Astrocyte of the spinal cord (primary cell): ENCODE results near the gene MAMSTR.

Experiments
- DNase-seq: peaks from one replicate; pipeline ENCODE4 v3.0.0; 2011; ENCODE audit warnings: low read depth, low spot score
- H3K4me3 ChIP-seq: 2 replicates; pipeline ENCODE4 v1.5.1; 2011; ENCODE audit warnings: low read depth, mild to moderate bottlenecking, low read length, moderate library complexity
- in situ Hi-C: cut with HindIII; loops from 2 replicates; pipeline ENCODE4 v1.10.0; 2017; ENCODE audit warnings: low sequenced_read_pairs
- TF ChIP-seq, protein P1 (sequence below): IDR thresholded peaks from 2 replicates; pipeline ENCODE4 v1.5.1; 2012; ENCODE audit warnings: low read depth, mild to moderate bottlenecking, low read length, inconsistent platforms

MAMSTR gene

DNA sequence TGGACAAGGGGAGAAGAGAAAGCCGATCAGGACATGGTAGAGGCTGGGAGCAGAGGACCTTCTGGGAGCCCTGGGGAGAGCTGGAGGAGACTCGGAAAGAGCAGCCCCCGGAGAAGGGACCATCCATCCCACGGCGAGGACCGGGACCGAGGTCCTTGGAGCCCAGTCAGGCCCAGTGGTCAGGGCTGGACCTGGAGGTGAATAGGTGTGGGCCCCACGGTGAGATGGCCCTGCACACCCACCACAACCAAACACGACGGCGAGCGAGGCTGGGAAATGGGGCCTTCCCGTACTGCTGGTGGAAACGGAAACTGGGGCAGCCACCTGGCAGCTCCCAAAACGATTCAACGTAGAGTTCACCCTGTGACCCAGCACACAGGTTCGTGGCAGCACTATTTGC is 43.0 kb downstream of the MAMSTR start:
- DNase-seq, result no peak
- TF ChIP-seq, protein P1, sequence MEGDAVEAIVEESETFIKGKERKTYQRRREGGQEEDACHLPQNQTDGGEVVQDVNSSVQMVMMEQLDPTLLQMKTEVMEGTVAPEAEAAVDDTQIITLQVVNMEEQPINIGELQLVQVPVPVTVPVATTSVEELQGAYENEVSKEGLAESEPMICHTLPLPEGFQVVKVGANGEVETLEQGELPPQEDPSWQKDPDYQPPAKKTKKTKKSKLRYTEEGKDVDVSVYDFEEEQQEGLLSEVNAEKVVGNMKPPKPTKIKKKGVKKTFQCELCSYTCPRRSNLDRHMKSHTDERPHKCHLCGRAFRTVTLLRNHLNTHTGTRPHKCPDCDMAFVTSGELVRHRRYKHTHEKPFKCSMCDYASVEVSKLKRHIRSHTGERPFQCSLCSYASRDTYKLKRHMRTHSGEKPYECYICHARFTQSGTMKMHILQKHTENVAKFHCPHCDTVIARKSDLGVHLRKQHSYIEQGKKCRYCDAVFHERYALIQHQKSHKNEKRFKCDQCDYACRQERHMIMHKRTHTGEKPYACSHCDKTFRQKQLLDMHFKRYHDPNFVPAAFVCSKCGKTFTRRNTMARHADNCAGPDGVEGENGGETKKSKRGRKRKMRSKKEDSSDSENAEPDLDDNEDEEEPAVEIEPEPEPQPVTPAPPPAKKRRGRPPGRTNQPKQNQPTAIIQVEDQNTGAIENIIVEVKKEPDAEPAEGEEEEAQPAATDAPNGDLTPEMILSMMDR, result no peak
- in situ Hi-C loops, result no loop called here
- H3K4me3 ChIP-seq, result no peak overlapping the region

DNA sequence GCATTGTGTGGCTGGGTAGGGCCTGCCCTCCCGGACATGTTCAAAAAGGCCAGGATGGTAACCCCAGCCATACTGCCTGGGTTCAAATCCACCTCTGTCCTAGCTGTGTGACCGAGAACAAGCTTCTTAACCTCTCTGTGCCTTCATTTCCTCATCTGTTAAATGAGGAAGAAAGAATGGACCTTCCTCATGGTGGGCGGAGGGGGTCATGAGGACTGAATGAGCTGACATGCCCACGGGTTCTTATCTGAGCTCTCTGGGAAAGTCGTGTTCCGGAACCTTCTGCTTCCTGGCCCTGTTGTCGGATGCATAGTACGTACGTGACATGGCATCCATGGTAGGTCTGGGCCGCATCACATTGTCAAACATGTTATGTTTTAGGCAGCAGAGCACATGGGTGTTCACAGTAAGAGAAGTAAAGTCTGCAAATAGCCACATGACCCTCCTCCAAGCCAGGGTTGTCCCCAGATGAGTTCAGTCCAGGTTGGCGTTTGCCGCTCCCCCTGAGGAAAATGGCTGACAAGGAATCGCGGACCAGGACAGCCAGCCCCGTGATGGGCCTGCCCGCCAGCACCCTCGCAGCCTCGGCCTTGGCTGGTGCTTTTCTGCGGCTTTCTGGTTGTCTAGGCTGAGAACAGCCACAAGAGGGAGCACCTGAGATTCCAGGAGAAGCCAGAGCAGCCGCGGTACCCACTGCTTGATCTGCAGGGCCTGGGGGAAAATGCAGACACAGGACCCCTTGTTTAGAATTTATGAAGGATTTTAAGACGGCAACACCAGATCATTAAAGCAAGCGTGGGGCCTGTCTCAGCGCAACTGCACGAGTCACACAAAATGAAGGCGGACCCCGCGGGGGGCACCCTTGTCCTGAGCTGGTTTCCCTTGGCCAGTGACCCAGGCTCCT is 44.4 kb downstream of the MAMSTR start:
- in situ Hi-C loops, result no loop called here
- peak; percentile 76 for DNase-seq
- H3K4me3 ChIP-seq, result no peak overlapping the region
- TF ChIP-seq, protein P1, result peak; percentile 94

DNA sequence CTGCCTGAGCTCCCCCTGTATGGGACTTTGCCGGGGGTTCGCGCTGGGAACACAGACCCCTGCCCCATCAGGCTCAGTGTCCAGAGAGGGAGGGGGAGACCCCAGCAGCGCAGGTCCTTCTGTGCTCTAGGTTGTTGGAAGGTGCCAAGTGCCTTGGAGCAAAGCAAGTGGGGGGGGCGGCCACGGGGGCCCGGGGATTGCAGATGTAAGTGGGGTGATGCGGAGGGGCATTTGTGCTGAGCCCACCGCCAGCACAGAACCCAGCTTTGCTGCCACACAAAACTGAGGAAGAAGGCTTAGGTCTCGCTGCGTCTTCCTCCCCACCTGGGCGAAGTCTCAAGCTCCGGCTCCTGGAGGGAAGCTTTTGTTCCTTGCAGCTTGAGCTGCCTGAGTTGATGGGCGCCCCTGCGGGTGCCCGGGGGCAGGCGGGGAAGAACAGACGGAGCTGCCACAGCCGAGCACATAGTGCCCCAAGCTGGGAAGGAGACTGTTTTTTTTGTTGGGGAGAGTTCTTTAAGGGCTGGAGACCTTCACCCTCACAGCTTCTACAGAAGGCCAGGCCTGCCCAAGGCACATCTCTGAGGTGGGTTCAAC is 45.2 kb downstream of the MAMSTR start:
- TF ChIP-seq, protein P1, result no peak
- DNase-seq, result no peak
- in situ Hi-C loops, result no loop called here
- H3K4me3 ChIP-seq, result no peak overlapping the region

DNA sequence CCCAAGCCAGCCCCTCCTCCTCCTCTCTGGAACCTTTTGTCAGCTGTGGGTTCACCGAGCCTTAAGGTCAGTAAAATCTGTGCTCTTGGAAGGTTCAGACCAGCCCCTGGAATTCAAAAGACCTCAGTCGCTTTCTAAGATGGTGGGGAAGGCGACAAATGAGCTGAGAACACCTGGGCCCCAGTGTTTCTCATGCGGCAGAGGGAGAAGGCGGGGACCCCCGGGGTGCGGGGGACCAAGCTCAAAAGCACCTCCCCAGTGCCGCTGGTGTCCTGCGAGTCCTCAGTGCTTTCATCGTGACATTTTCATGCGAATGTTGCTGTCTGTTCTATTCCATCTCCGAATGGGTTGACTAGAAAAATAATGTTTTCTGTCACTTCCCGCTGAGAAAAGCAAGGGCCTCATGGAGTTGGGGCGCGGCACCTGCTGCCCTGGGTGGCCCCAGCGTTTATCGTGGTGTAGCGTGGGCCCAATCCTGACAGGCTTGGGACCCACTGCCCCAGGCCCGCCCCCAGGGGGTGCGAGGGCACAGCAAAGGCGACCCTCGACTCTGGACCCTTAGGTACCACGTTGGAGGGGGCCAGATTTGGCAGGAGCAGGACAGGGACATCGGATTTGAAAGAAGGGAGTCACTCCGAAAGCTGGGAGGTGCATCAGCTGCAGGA is 46.0 kb downstream of the MAMSTR start:
- TF ChIP-seq, protein P1, result no peak
- no peak for DNase-seq
- no peak overlapping the region for H3K4me3 ChIP-seq
- in situ Hi-C loops, result no loop called here

DNA sequence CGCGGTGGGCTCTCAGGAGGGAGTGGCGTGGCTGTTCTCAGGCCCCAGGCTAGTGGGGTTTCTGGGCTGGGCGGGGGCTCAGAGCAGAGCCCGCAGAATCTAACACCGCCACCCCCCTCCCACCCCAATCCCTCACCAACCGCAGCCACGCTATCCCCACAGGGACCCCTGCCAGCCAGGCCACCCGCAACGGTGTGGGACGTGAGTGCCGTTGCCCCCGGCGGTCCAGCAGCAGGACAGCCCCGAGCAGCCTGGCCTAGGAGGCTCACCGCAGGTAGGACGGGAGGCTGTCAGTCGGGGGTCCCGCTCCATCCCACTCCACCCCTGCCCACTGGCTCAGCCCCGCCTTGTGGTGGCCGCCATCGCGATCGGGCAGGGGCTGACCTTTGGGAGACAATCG is 46.5 kb downstream of the MAMSTR start, which contains the start of gene NTN5:
Gene NTN5, minus strand, starts transcription at position 24 of the 400 bp plus-strand sequence. CDS start 2,031 bp downstream, outside the sequence.
- DNase-seq, result no peak
- TF ChIP-seq, protein P1, result no peak
- H3K4me3 ChIP-seq, result no peak within 1 kb of the TSS
- in situ Hi-C loops, result no loop called here

DNA sequence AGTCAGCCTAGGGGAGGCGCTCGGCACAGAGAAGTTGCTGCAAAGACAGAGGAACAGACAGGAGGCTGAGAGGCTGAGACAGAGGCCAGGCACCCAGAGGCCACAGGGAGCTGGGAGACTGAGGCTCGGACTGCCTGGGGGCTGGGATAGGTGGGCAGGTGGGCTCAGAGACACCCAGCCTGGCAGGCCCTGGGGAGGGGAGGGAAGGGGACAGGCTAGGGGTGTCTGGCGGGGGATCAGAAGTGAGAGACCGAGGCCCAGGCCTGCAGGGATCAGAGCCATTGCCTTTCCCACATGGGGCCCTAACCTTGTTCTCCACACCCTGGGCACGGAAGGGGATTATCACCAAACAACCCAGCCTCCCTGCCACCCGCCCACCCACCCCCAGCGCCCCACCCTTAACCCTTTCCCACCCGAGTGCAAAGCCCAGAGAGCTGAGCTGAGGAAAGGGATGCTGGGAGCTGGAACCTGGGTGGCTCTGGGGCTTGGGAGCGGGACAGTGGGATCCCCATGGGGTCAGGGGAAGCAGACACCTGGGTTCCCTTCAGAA is 48.0 kb downstream of the MAMSTR start:
- no peak for DNase-seq
- in situ Hi-C loops, result no loop called here
- no peak overlapping the region for H3K4me3 ChIP-seq
- TF ChIP-seq, protein P1, result no peak
